ENCODE results near the gene TMPRSS4.

The TMPRSS4 gene, protein sequence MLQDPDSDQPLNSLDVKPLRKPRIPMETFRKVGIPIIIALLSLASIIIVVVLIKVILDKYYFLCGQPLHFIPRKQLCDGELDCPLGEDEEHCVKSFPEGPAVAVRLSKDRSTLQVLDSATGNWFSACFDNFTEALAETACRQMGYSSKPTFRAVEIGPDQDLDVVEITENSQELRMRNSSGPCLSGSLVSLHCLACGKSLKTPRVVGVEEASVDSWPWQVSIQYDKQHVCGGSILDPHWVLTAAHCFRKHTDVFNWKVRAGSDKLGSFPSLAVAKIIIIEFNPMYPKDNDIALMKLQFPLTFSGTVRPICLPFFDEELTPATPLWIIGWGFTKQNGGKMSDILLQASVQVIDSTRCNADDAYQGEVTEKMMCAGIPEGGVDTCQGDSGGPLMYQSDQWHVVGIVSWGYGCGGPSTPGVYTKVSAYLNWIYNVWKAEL

GRCh38 chr11:118076754-118077281 is at the start of gene TMPRSS4:
TMPRSS4 (plus strand) TSS chr11:118077078; CDS start chr11:118077303, 225 bp downstream.
- no peak for DNase-seq (ENCODE audit: low read depth)

DNA sequence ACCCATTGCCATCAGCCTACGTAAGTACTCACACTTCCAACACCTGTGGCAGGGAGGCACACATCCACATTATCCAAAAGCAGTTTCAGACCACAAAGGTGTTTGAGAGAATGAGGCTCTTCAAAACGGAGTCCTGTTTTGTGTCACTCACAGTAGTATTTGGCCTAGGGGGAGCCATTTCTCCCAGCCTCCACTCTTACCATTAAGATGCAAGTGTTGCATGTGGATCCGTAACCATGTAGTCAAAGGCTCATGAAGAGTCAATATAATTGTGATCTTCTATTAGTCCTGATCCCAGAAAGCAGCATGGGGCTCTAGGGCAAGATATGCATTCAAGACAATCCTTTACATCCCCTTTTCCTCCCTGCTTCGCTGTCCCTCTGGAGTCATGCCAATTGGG is 49.2 kb upstream of the TMPRSS4 start:
- no peak for DNase-seq (ENCODE audit: low read depth)

GRCh38 chr11:118028626-118029025 is 48.3 kb upstream of the TMPRSS4 start:
- no peak for DNase-seq (ENCODE audit: low read depth)

DNA sequence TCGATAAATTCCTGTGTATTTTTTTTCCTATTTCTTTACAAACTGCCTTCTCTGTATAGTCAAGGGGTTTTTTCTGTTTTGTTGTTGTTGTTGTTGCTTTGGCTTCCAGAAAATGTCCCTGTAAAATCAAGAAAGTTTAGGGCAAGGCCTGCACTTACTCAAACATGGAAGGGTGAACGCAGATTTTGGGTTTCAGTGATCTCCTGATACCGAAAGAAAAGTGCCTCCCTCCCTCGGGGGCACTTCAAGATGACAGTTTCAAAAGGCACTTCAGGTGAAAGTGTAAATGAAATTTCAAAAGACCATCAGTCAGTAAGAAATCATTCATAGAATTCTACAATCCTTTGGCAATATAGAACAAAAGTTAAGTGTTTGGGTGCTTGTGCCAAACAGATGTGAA is 43.4 kb upstream of the TMPRSS4 start:
- DNase-seq (ENCODE audit: low read depth) = no peak

- no peak for DNase-seq (ENCODE audit: low read depth)
These were observed 34.7 kb upstream of the TMPRSS4 start for GRCh38 chr11:118042141-118042540.

DNA sequence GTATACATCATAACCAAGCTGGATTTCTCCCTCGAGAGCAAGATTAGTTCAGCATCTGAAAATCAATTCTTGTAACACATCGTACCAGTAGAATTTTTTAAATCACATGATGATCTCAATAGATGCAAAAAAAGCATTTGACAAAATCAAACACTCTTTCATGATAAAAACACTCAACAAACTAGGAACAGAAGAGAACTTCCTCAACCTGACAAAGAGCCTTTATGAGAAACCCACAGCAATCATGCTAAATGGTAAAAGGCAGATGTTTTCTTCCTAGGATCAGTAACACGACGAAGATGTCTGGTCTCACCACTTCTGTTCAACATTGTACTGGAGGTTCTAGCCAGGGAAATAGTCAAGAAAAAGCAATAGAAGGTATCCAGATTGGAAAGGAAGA is 34.1 kb upstream of the TMPRSS4 start:
- no peak for DNase-seq (ENCODE audit: low read depth)

GRCh38 chr11:118045191-118045590 is 31.7 kb upstream of the TMPRSS4 start:
- DNase-seq (ENCODE audit: low read depth) = no peak

DNA sequence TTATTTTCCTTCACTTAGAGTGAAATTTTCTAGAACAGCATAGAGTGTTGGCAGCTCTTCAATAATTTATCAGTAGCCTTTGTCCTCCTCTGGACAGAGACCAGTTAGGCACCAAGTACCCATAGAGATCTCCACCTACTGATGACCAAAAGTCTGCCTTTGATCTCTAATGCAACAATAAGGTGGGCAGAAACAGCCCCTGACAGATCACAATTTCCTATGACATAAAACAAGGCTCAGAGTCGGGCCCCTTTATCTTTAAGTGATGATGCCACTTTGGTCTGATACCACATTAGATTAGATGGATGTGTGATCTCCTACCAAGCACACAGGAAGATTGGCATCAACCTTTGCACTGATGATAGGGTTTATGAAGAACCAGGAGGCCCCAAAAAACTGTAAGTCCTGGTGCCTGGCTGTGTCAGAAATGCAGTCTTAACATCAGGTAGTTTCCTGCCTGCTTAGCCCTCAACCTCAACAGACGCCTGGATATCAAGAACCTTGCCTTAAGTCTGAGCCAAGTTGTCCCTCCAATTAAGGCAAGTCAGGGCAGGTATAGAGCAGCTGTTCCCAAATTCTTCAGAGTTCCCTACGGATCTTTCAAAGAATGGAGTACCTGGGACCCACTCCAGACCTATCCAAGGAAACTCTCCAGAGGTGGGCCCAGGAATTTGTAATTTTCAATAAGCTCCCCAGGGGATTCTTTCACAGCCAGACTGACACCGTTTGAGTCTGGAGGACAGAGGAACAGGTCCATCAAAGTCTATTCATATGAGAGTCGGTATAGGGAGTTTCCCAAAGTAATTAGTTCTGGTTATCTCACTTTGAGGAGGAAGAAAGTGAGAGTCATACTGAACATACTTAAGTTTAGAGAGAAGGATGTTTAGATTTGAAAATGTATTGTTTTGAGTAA is 30.6 kb upstream of the TMPRSS4 start:
- DNase-seq (ENCODE audit: low read depth) = no peak

DNA sequence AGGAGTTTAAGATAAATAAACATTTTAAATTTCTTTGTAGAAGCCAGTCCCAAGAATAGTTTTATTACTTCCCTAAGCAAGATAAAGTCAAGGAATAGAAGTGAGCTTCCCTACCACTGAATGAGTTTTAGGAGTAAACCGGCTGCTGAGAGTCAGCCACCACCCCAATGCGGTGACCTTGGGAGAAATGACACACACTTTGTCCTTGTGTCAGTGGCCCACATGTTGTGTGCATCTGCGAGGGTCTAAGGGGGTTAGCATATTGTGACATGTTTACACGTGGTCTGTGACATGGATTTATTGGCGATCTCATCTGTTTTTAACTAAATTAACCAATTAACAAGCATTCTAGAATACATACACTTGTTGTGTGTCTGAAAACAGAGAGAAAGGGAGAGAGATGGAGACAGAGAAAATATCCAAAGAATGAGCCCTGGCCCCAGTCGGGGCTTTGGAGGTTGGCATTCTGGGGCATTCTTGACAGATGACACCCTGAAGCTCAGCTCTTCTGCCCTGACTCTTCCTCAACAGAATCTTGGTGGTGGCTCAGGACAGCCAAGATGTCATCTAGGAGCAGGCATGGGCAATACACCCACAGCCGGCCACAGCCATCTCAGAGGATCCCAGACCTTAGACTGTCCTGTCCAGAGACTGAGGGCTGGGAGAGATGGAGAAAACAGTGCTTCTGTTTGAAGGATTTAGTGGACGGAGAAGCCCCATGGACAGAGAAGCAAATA is 29.7 kb upstream of the TMPRSS4 start:
- no peak for DNase-seq (ENCODE audit: low read depth)

- no peak for DNase-seq (ENCODE audit: low read depth)
These were observed 29.1 kb upstream of the TMPRSS4 start for GRCh38 chr11:118047749-118048148.

DNA sequence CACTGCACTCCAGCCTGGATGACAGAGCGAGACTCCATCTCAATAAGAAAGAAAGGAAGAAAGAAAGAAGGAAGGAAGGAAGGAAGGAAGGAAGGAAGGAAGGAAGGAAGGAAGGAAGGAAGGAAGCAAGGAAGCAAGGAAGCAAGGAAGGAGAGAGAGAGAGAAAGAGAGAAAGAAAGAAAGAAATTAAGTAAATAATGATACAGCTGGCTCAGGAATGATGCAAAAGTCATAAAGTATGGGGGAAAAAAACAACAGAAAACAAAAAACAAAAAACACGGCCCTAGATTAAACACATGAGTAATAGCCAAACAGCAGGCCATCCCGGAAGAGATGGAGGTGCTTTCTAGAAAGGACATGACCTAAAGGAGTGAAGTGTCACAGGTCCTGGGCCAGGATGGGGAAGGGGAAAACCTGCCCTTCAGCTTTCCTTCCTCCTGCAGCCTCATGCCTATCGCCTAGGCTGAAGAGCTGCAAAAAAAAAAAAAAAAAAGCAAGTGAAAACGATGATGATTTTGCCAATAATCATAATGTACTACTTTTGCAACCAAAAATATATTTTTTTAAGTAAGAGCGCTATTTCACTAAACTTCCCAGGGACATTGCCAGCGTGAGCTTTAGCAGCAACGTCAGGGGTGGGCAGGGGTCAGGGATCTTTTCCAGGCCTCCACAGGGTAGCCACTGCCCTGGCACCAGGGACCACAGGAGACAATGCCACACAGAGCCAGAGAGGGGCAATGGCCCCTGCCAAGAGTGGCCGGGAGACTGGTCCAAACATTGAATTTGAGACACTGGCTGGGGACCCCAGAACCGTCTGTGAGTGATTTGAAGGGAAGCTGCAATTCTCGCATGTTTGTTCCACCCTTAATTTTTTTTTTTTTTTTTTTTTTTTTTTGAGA is 28.2 kb upstream of the TMPRSS4 start:
- DNase-seq (ENCODE audit: low read depth) = no peak

DNA sequence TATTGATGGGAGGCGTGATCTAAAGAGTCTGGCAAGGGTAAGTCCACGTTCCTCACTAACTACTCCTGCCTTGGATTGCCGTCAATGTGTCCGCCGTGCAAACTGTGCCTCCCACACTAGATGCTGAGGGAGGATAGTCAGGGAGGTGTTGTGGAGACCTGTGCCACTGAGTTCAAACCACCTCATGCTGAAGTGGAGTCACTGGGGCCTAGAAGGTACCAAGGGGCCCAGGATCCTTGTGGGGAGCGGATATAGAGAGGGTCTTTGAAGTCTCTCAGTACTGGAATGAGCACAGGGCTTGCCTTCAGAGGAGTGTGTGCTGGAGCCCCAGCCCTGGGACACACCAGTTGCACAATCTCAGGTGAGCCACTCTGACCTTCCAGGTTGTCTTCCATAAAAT is 27.1 kb upstream of the TMPRSS4 start:
- no peak for DNase-seq (ENCODE audit: low read depth)

- DNase-seq (ENCODE audit: low read depth) = no peak
These were observed 26.5 kb upstream of the TMPRSS4 start for GRCh38 chr11:118050208-118050891.

- DNase-seq (ENCODE audit: low read depth) = no peak
These were observed 25.7 kb upstream of the TMPRSS4 start for GRCh38 chr11:118051136-118051610.

DNA sequence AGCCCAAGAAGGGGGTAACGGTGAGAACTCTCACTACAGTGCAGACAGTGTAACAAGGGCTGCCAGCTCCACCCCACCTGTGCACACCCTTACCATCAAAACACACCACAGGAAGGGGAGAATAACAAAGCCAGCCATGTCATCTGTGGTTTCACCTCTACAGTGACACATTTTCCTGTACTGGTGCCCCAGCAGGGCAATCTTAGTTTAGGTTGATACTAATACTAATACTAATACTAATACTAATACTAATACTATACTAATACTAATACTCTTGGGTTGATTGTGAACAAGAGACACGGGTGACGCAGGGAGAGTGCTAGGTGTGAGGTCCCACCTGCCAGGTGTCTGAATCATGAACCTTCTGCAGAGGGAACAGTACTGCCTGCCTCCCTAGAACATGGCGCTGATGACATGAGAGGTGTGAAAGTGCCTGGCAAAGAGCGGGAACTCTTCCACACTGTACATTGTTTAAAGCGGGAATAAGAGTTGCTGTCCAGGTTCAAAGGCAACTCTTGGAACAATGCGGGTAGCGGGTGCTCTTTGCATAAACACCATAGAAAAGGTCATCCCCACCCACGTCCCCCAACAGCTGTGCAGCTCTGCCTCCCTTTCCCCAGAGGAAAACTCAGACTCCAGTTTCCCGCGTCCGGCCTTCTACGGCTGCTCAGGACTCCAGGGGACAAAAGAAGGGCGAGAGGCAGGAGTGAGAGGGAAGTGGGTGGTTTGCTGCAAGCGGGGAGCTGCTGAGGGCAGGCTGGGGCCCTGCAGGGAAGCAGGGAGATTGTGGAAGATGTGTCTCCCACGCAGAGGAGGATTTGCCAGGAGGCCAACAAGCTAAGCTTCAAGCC is 25.0 kb upstream of the TMPRSS4 start:
- peak; percentile 10 for DNase-seq (ENCODE audit: low read depth)

- no peak for DNase-seq (ENCODE audit: low read depth)
These were observed 24.2 kb upstream of the TMPRSS4 start for GRCh38 chr11:118052581-118053206.

GRCh38 chr11:118054712-118055640 is 21.9 kb upstream of the TMPRSS4 start:
- DNase-seq (ENCODE audit: low read depth) = no peak

DNA sequence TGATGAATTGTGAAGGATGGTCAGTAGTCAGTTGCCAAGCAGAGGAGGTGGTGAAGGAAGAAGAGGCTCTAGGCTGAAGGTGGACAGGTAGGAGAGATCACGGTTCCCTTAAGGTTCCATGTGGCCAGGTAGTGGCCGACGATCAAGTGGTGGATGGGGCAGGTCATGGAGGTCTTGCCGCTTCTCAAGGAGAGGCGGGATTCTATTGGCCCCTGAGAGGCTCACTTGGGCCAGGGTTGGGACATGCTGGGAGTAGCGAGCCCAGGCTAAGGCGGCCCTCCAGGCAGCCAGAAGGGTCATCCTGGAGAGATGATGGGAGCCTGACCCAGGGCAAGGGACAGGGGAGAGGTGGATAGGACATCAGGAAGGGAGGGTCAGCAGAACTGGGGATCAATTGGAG is 20.9 kb upstream of the TMPRSS4 start:
- no peak for DNase-seq (ENCODE audit: low read depth)
